Activated CD4-positive, alpha-beta T cell treated with anti-CD3 and anti-CD28 coated beads, Interleukin-2, amount 50 U/mL, for 48 hours (primary cell): ENCODE results near the gene PSMD6.

Experiments
- DNase-seq, 2 experiments: peaks; one replicate each; pipeline ENCODE4 v3.0.0-alpha.2; 2020

The PSMD6 gene

GRCh38 chr3:64042952-64043351 lies 19.7 kb upstream of the PSMD6 start:
- DNase-seq, result no peak

GRCh38 chr3:64039981-64040733 lies 16.9 kb upstream of the PSMD6 start:
- no peak for DNase-seq

GRCh38 chr3:64039332-64039731 lies 16.0 kb upstream of the PSMD6 start:
- no peak for DNase-seq

- no peak for DNase-seq
Observed at GRCh38 chr3:64038253-64038767, 15.0 kb upstream of the PSMD6 start.

GRCh38 chr3:64037084-64037483 lies 13.8 kb upstream of the PSMD6 start:
- no peak for DNase-seq

GRCh38 chr3:64033069-64033468 lies 9.8 kb upstream of the PSMD6 start:
- no peak for DNase-seq

- no peak for DNase-seq
Observed at GRCh38 chr3:64031540-64032508, 8.5 kb upstream of the PSMD6 start.

- DNase-seq, result peak; percentile 75 to 81
Observed at GRCh38 chr3:64030741-64031140, 7.4 kb upstream of the PSMD6 start.

GRCh38 chr3:64029287-64029686 lies 6.0 kb upstream of the PSMD6 start:
- DNase-seq, result no peak

- no peak for DNase-seq
Observed at GRCh38 chr3:64028754-64029153, 5.5 kb upstream of the PSMD6 start.

- no peak for DNase-seq
Observed at GRCh38 chr3:64027658-64028057, 4.4 kb upstream of the PSMD6 start.

GRCh38 chr3:64026346-64026745 lies 3.1 kb upstream of the PSMD6 start:
- no peak for DNase-seq

- no peak for DNase-seq
Observed at GRCh38 chr3:64023861-64024223, 548 bp upstream of the PSMD6 start.

GRCh38 chr3:64022451-64023186 lies 675 bp downstream of the PSMD6 start:
- DNase-seq, result peak; percentile 6 to 28

- no peak for DNase-seq
Observed at GRCh38 chr3:64021922-64022321, 1.4 kb downstream of the PSMD6 start.

- no peak for DNase-seq
Observed at GRCh38 chr3:64019879-64020278, 3.4 kb downstream of the PSMD6 start.

- no peak for DNase-seq
Observed at GRCh38 chr3:64019271-64019670, 4.0 kb downstream of the PSMD6 start.

- DNase-seq, result no peak
Observed at GRCh38 chr3:64016941-64017620, 6.2 kb downstream of the PSMD6 start.

- DNase-seq, result no peak
Observed at GRCh38 chr3:64011685-64012084, 11.6 kb downstream of the PSMD6 start.

GRCh38 chr3:64010199-64010598 lies 13.1 kb downstream of the PSMD6 start:
- DNase-seq, result no peak

- DNase-seq, result no peak
Observed at GRCh38 chr3:64009528-64009927, 13.8 kb downstream of the PSMD6 start.
